Stomach (tissue), 4 donors: ENCODE measurements around the gene LCN2.

Experiments
- EP300 ChIP-seq: sonication (generic); formaldehyde crosslinking; IDR thresholded peaks from one replicate; pipeline ENCODE4 v1.6.1; 2017; ENCODE audit warnings: antibody characterized with exemption
- POLR2A ChIP-seq, 4 donors: fragments of 450-650 bp; IDR thresholded peaks; one replicate each; pipeline ENCODE4 v1.6.1; 2016; ENCODE audit warnings: antibody characterized with exemption in 4 of 4, control low read depth in 2 of 4, mild to moderate bottlenecking in 1 of 4, moderate library complexity in 1 of 4
- POLR2AphosphoS5 ChIP-seq, 3 donors: sonication (generic); formaldehyde crosslinking; IDR thresholded peaks; one replicate each; pipeline ENCODE4 v1.6.1; 2016; ENCODE audit warnings: antibody characterized with exemption in 3 of 3
- TF ChIP-seq, protein P1 (sequence below), 7 experiments: fragments of 450-650 bp in 4 of 7; fragments of 200-600 bp in 3 of 7; sonication (generic) in 3 of 7; IDR thresholded peaks; one replicate each; pipeline ENCODE4 v1.5.1; 2016 to 2019; ENCODE audit warnings: antibody characterized with exemption in 7 of 7, control low read depth in 2 of 7, mild to moderate bottlenecking in 1 of 7

DNA sequence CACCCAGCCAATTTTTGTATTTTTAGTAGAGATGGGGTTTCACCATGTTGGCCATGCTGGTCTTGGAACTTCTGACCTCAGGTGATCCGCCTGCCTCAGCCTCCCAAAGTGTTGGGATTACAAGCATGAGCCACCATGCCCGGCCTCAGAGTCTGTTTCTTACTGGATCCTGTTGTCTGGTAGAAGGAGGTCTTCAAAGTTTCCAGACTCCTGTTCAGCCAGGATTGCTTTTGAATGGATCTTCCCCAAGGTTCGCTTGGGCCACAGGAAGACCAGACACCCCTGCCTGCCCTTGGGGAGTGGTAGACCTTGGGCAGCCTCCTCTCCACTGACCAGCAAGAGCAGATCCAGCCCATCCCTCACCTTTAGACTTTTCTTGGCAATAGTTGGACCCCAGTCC, 7.6 kb upstream of the LCN2 start:
- no peak for TF ChIP-seq EP300
- TF ChIP-seq POLR2AphosphoS5 (IDR thresholded peaks at IDR 0.05), result no peak
- TF ChIP-seq, protein P1, sequence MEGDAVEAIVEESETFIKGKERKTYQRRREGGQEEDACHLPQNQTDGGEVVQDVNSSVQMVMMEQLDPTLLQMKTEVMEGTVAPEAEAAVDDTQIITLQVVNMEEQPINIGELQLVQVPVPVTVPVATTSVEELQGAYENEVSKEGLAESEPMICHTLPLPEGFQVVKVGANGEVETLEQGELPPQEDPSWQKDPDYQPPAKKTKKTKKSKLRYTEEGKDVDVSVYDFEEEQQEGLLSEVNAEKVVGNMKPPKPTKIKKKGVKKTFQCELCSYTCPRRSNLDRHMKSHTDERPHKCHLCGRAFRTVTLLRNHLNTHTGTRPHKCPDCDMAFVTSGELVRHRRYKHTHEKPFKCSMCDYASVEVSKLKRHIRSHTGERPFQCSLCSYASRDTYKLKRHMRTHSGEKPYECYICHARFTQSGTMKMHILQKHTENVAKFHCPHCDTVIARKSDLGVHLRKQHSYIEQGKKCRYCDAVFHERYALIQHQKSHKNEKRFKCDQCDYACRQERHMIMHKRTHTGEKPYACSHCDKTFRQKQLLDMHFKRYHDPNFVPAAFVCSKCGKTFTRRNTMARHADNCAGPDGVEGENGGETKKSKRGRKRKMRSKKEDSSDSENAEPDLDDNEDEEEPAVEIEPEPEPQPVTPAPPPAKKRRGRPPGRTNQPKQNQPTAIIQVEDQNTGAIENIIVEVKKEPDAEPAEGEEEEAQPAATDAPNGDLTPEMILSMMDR (IDR thresholded peaks at IDR 0.05), result no peak
- no peak for TF ChIP-seq POLR2A (IDR thresholded peaks at IDR 0.05)
